GM12878 (cell line): Measurements from ENCODE around the gene QRFP.

Experiments used
- BRCA1 ChIP-seq: IDR thresholded peaks from 2 replicates; pipeline ENCODE4 v1.6.1; 2011; ENCODE audit warnings: low read depth, low read length, improper control_type of control experiment
- CBX5 ChIP-seq: sonication (generic); IDR thresholded peaks from 2 replicates; pipeline ENCODE4 v1.6.1; 2016; ENCODE audit warnings: low read depth, moderate library complexity, mild to moderate bottlenecking, inconsistent platforms
- POLR2A ChIP-seq: IDR thresholded peaks from 2 replicates; pipeline ENCODE4 v1.6.1; 2011; ENCODE audit warnings: low read depth, mild to moderate bottlenecking, low read length
- POLR2AphosphoS2 ChIP-seq: IDR thresholded peaks from 2 replicates; pipeline ENCODE4 v1.6.1; 2011; ENCODE audit warnings: low read depth, mild to moderate bottlenecking, low read length, improper control_type of control experiment, moderate library complexity
- RCOR1 ChIP-seq: conservative IDR thresholded peaks from 2 replicates; pipeline ENCODE4 v1.6.1; 2012; ENCODE audit warnings: low read depth, low read length, improper control_type of control experiment
- REST ChIP-seq: IDR thresholded peaks from 2 replicates; pipeline ENCODE4 v1.6.1; 2012; ENCODE audit warnings: mild to moderate bottlenecking, low read depth, low read length
- TF ChIP-seq, protein P1 (sequence below), 3 experiments: IDR thresholded peaks in 2 of 3; conservative IDR thresholded peaks in 1 of 3; 2 replicates each; pipeline ENCODE4 v1.5.1; 2011; ENCODE audit warnings: low read depth in 3 of 3, low read length in 3 of 3, mild to moderate bottlenecking in 3 of 3, control low read depth in 2 of 3, moderate library complexity in 2 of 3, inconsistent platforms in 1 of 3, mixed read lengths in 1 of 3; ENCODE audit not compliant: control insufficient read depth in 2 of 3, insufficient read depth in 1 of 3; ENCODE audit errors: extremely low read depth in 1 of 3
- TF ChIP-seq, protein P2 (sequence below): fragments of 450-650 bp; formaldehyde crosslinking; IDR thresholded peaks from 2 replicates; pipeline ENCODE4 v1.5.0; 2022; ENCODE audit warnings: mild to moderate bottlenecking, missing genetic modification characterization

DNA sequence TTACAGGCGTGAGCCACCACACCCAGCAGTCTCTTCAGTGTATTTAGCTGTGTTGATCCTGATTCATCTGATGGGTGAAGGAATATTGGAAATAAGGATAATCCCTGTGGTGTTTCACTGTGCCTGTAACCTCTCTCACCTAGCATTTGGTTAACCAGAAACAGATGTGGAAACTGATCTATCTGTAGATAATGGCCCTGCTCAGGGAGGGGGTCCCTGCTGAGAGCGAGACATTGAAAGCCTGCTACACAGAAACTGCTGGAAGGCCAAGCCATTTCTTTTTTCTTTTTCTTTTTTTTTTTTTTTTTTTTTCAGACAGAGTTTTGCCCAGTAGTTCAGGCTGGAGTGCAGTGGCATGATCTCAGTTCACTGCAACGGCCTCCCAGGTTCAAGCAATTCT is 28.4 kb downstream of the QRFP start:
- TF ChIP-seq, protein P1, sequence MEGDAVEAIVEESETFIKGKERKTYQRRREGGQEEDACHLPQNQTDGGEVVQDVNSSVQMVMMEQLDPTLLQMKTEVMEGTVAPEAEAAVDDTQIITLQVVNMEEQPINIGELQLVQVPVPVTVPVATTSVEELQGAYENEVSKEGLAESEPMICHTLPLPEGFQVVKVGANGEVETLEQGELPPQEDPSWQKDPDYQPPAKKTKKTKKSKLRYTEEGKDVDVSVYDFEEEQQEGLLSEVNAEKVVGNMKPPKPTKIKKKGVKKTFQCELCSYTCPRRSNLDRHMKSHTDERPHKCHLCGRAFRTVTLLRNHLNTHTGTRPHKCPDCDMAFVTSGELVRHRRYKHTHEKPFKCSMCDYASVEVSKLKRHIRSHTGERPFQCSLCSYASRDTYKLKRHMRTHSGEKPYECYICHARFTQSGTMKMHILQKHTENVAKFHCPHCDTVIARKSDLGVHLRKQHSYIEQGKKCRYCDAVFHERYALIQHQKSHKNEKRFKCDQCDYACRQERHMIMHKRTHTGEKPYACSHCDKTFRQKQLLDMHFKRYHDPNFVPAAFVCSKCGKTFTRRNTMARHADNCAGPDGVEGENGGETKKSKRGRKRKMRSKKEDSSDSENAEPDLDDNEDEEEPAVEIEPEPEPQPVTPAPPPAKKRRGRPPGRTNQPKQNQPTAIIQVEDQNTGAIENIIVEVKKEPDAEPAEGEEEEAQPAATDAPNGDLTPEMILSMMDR (IDR thresholded peaks at IDR 0.05 in 2 of 3, conservative IDR thresholded peaks at IDR 0.05 in 1 of 3; ENCODE audit: control insufficient read depth in 2 of 3, extremely low read depth in 1 of 3, insufficient read depth in 1 of 3, low read depth in 3 of 3, low read length in 3 of 3), result no peak
- no peak for TF ChIP-seq RCOR1
- no peak for TF ChIP-seq POLR2A
- no peak for TF ChIP-seq POLR2AphosphoS2
- TF ChIP-seq REST, result no peak
- no peak for TF ChIP-seq BRCA1
- TF ChIP-seq, protein P2, sequence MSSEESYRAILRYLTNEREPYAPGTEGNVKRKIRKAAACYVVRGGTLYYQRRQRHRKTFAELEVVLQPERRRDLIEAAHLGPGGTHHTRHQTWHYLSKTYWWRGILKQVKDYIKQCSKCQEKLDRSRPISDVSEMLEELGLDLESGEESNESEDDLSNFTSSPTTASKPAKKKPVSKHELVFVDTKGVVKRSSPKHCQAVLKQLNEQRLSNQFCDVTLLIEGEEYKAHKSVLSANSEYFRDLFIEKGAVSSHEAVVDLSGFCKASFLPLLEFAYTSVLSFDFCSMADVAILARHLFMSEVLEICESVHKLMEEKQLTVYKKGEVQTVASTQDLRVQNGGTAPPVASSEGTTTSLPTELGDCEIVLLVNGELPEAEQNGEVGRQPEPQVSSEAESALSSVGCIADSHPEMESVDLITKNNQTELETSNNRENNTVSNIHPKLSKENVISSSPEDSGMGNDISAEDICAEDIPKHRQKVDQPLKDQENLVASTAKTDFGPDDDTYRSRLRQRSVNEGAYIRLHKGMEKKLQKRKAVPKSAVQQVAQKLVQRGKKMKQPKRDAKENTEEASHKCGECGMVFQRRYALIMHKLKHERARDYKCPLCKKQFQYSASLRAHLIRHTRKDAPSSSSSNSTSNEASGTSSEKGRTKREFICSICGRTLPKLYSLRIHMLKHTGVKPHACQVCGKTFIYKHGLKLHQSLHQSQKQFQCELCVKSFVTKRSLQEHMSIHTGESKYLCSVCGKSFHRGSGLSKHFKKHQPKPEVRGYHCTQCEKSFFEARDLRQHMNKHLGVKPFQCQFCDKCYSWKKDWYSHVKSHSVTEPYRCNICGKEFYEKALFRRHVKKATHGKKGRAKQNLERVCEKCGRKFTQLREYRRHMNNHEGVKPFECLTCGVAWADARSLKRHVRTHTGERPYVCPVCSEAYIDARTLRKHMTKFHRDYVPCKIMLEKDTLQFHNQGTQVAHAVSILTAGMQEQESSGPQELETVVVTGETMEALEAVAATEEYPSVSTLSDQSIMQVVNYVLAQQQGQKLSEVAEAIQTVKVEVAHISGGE, result no peak
- no peak for TF ChIP-seq CBX5
